Measurements from ENCODE around the gene DENND1B. TPM values are rescaled to one million over a fixed set of nuclear protein-coding genes. Genes with fewer than 3 reads are reported as not detected.

DENND1B gene
- total RNA-seq, 1 experiment from 2014 or later, result 6.3 TPM

GRCh38 chr1:197776351-197777105 is 1.2 kb upstream of the DENND1B start:
- H3T11ph ChIP-seq (ENCODE audit: low read length), result no peak overlapping the region
- no peak overlapping the region for H2BK12ac ChIP-seq (ENCODE audit: insufficient read length, low read depth, low read length)
- TF ChIP-seq CTCF (conservative IDR thresholded peaks at IDR 0.05), result no peak
- no peaks in the 10 kb centered on the region for H3K27me3 ChIP-seq (ENCODE audit: insufficient read depth, low read length)
- H3K23me2 ChIP-seq (ENCODE audit: insufficient read length, low read depth, low read length, poor library complexity, severe bottlenecking), result no peaks in the 10 kb centered on the region
- H2BK5ac ChIP-seq (ENCODE audit: insufficient read length, low read length), result no peak overlapping the region
- H3K27ac Mint-ChIP-seq, result no peak overlapping the region
- H2AK5ac ChIP-seq (ENCODE audit: insufficient read length, low read length), result no peak overlapping the region
- no peaks in the 10 kb centered on the region for H4K20me1 ChIP-seq (ENCODE audit: control insufficient read depth, insufficient read depth, insufficient read length)
- no peak overlapping the region for H3K18ac ChIP-seq (ENCODE audit: insufficient read length, low read depth, low read length)
- no peaks in the 10 kb centered on the region for H3K4me1 ChIP-seq (ENCODE audit: insufficient read depth, low read length)
- H2AFZ ChIP-seq (ENCODE audit: low read length), result no peak overlapping the region
- peaks cover 13 to 22% of the 10 kb centered on the region in 2 experiments for H3K4me1 Mint-ChIP-seq
- peaks cover 2% of the 10 kb centered on the region for H3K27me3 Mint-ChIP-seq (ENCODE audit: low read depth)
- peaks cover 0 to 10% (median 0%) of the 10 kb centered on the region in 3 experiments; a peak in 2 of 7 replicates for H3K36me3 Mint-ChIP-seq (ENCODE audit: insufficient read depth in 1 of 3, low read depth in 3 of 3)
- H3K9me3 ChIP-seq (ENCODE audit: control insufficient read depth, low read depth, low read length), result no peaks in the 10 kb centered on the region
- H3K79me2 ChIP-seq (ENCODE audit: insufficient read depth, low read length), result no peaks in the 10 kb centered on the region
- WGBS (ENCODE audit: extremely low coverage, insufficient read length, low lambda C conversion rate), result no CpG with 5 or more reads among the region's 3 CpGs
- no peak overlapping the region for H4K8ac ChIP-seq (replicated peaks; ENCODE audit: insufficient read length, low read depth, low read length)
- peaks cover 2 to 5% of the 10 kb centered on the region in 2 experiments; a peak in 3 of 5 replicates for H3K9me3 Mint-ChIP-seq
- H2BK20ac ChIP-seq (ENCODE audit: low read depth, low read length, poor library complexity, severe bottlenecking), result no peak overlapping the region
- no peak overlapping the region for H3K27ac ChIP-seq (ENCODE audit: insufficient read length, low read depth, low read length)
- no peak overlapping the region for H2BK120ac ChIP-seq (ENCODE audit: low read depth, low read length, poor library complexity, severe bottlenecking)
- no peak overlapping the region for H2BK15ac ChIP-seq (ENCODE audit: low read depth, low read length)
- no peak overlapping the region for H3K4ac ChIP-seq (ENCODE audit: low read depth, low read length)
- H3K4me2 ChIP-seq (ENCODE audit: insufficient read depth, insufficient read length, low read length), result no peak overlapping the region
- H3K79me1 ChIP-seq (ENCODE audit: insufficient read depth, low read depth, low read length, poor library complexity, severe bottlenecking), result no peaks in the 10 kb centered on the region
- no peak overlapping the region for H4K5ac ChIP-seq (ENCODE audit: insufficient read length, low read depth, low read length)
- no peak overlapping the region for H3K9ac ChIP-seq (ENCODE audit: extremely low read depth, insufficient read length, low read length)
- H3K56ac ChIP-seq (ENCODE audit: insufficient read length, low read depth, low read length), result no peak overlapping the region
- H3K23ac ChIP-seq (ENCODE audit: insufficient read length, low read depth, low read length), result no peak overlapping the region
- no peak overlapping the region for H3K14ac ChIP-seq (ENCODE audit: insufficient read depth, low read length)
- no peak for DNase-seq
- H3K4me3 Mint-ChIP-seq, result no peak overlapping the region; a peak in 1 of 5 replicates
- no peak overlapping the region for H4K91ac ChIP-seq (ENCODE audit: insufficient read length, low read depth, low read length)
